HCT116 (cell line): ENCODE data around the gene RGS17. TPM values are rescaled to one million over a fixed set of nuclear protein-coding genes. Genes with fewer than 3 reads are reported as not detected.

Source experiments
- ATAC-seq: fragments of 200-7000 bp; cut with Tn5 transposase; 2 replicates; pipeline ENCODE4 v1.9.1; 2020; ENCODE audit warnings: mild to moderate bottlenecking, moderate library complexity
- BruUV-seq: library from RNA; stranded (reverse); fragments of 400-500 nt; replicated peaks from 2 replicates; lab custom pipeline; 2021; lab: Mats Ljungman, UMichigan
- CTCF ChIA-PET: fragments of 300-600 bp; sonication (Branson Sonifier 250); formaldehyde crosslinking; loops from one replicate; lab custom pipeline; 2021; ENCODE audit warnings: antibody characterized with exemption; lab: Charles Lee
- POLR2A ChIA-PET: fragments of 300-600, 350-600 bp; sonication (Branson Sonifier 250); formaldehyde crosslinking; loops from one replicate; lab custom pipeline; 2021; ENCODE audit warnings: antibody characterized with exemption; lab: Charles Lee
- RAD21 ChIA-PET, 2 experiments: fragments of 300-600 bp; sonication (Branson Sonifier 250); formaldehyde crosslinking; loops; one replicate each; lab custom pipeline; 2023; ENCODE audit warnings: low total read pairs in 2 of 2; ENCODE audit not compliant: uncharacterized antibody in 2 of 2, unreplicated experiment in 2 of 2, low non-redundant PET in 1 of 2; lab: Charles Lee
- DNase-seq: peaks from one replicate; pipeline ENCODE4 v3.0.0-alpha.2; 2010; ENCODE audit warnings: low read depth, low spot score
- H2AFZ ChIP-seq: fragments of 200-600 bp; shearing (Covaris generic), sonication (generic); 2 replicates; pipeline ENCODE4 v1.6.1; 2017; ENCODE audit warnings: low read depth, mixed run types, mixed read lengths, antibody characterized with exemption, low read length; ENCODE audit not compliant: poor library complexity, severe bottlenecking
- H3K27ac ChIP-seq: 2 replicates; pipeline ENCODE4 v1.5.1; 2012; ENCODE audit warnings: low read depth, low read length
- H3K27me3 ChIP-seq: fragments of 200-600 bp; sonication (generic); 2 replicates; pipeline ENCODE4 v1.6.1; 2016; ENCODE audit warnings: mixed run types, low read length, mixed read lengths; ENCODE audit not compliant: insufficient read depth
- H3K36me3 ChIP-seq, 2 experiments: fragments of 200-500 bp in 1 of 2; fragments of 200-600 bp in 1 of 2; sonication (Bioruptor generic) in 1 of 2; sonication (generic) in 1 of 2; 2 replicates each; pipeline versions ENCODE4 v1.5.1 to v1.6.1; 2014 to 2016; ENCODE audit warnings: low read length in 2 of 2, inconsistent platforms in 1 of 2, mixed read lengths in 1 of 2, mixed run types in 1 of 2; ENCODE audit not compliant: insufficient read depth in 2 of 2, control insufficient read depth in 1 of 2
- H3K4me1 ChIP-seq, 2 experiments: fragments of 200-600 bp in 1 of 2; sonication (generic) in 1 of 2; 2 replicates each; pipeline versions ENCODE4 v1.5.1 to v1.6.1; 2012 to 2017; ENCODE audit warnings: low read length in 2 of 2, inconsistent platforms in 1 of 2, mild to moderate bottlenecking in 1 of 2, mixed read lengths in 1 of 2, mixed run types in 1 of 2, moderate library complexity in 1 of 2; ENCODE audit not compliant: insufficient read depth in 2 of 2, control insufficient read depth in 1 of 2
- H3K4me2 ChIP-seq: fragments of 200-600 bp; sonication (generic); 2 replicates; pipeline ENCODE4 v1.6.1; 2017; ENCODE audit warnings: mixed run types, low read length, mixed read lengths
- H3K4me3 ChIP-seq, 2 experiments: fragments of 200-600 bp in 1 of 2; sonication (generic) in 1 of 2; replicated peaks in 1 of 2; 2 replicates each; pipeline ENCODE4 v1.5.1; 2011 to 2016; ENCODE audit warnings: low read length in 2 of 2, control low read depth in 1 of 2, low read depth in 1 of 2, mild to moderate bottlenecking in 1 of 2, mixed read lengths in 1 of 2, mixed run types in 1 of 2
- H3K79me2 ChIP-seq: fragments of 200-600 bp; sonication (generic); 2 replicates; pipeline ENCODE4 v1.6.1; 2017; ENCODE audit warnings: mild to moderate bottlenecking, mixed run types, low read length, moderate library complexity, mixed read lengths; ENCODE audit not compliant: insufficient read depth
- H3K9ac ChIP-seq: fragments of 200-600 bp; sonication (generic); 2 replicates; pipeline ENCODE4 v1.6.1; 2016; ENCODE audit warnings: low read length, mixed read lengths
- H3K9me2 ChIP-seq: fragments of 200-600 bp; sonication (generic), shearing (Covaris generic); 2 replicates; pipeline ENCODE4 v1.6.1; 2017; ENCODE audit warnings: mixed run types, mild to moderate bottlenecking, moderate library complexity; ENCODE audit not compliant: insufficient read depth
- H3K9me3 ChIP-seq, 2 experiments: fragments of 200-500 bp in 1 of 2; fragments of 200-600 bp in 1 of 2; sonication (Bioruptor generic) in 1 of 2; sonication (generic) in 1 of 2; 2 replicates each; pipeline ENCODE4 v1.6.1; 2014 to 2017; ENCODE audit warnings: low read length in 2 of 2, mixed read lengths in 2 of 2, inconsistent platforms in 1 of 2, low read depth in 1 of 2, mild to moderate bottlenecking in 1 of 2, mixed run types in 1 of 2, moderate library complexity in 1 of 2; ENCODE audit not compliant: control insufficient read depth in 1 of 2, insufficient read depth in 1 of 2
- H4K20me1 ChIP-seq: fragments of 200-600 bp; sonication (generic), shearing (Covaris generic); 2 replicates; pipeline ENCODE4 v1.6.1; 2017; ENCODE audit warnings: mixed run types, mild to moderate bottlenecking, moderate library complexity; ENCODE audit not compliant: insufficient read depth
- ATF3 ChIP-seq: IDR thresholded peaks from 2 replicates; pipeline ENCODE4 v1.6.1; 2012
- ELF1 ChIP-seq: IDR thresholded peaks from 2 replicates; pipeline ENCODE4 v1.6.1; 2012; ENCODE audit warnings: low read depth, borderline replicate concordance
- EZH2phosphoT487 ChIP-seq: fragments of 200-600 bp; IDR thresholded peaks from 2 replicates; pipeline ENCODE4 v1.6.1; 2018; ENCODE audit warnings: antibody characterized with exemption, borderline replicate concordance
- FOSL1 ChIP-seq: IDR thresholded peaks from 2 replicates; pipeline ENCODE4 v1.6.1; 2012; ENCODE audit warnings: low read depth
- JUND ChIP-seq: IDR thresholded peaks from 2 replicates; pipeline ENCODE4 v1.6.1; 2012
- MAX ChIP-seq: IDR thresholded peaks from 2 replicates; pipeline ENCODE4 v1.6.1; 2012
- POLR2A ChIP-seq: IDR thresholded peaks from 2 replicates; pipeline ENCODE4 v1.7.0; 2011; ENCODE audit warnings: borderline replicate concordance; ENCODE audit not compliant: insufficient read depth, insufficient read length; ENCODE audit errors: extremely low read depth
- POLR2AphosphoS5 ChIP-seq: IDR thresholded peaks from 2 replicates; pipeline ENCODE4 v1.6.1; 2011; ENCODE audit warnings: mild to moderate bottlenecking, low read depth, low read length, moderate library complexity
- RAD21 ChIP-seq: IDR thresholded peaks from 2 replicates; pipeline ENCODE4 v1.6.1; 2012; ENCODE audit warnings: low read depth, mild to moderate bottlenecking
- REST ChIP-seq: IDR thresholded peaks from 2 replicates; pipeline ENCODE4 v1.6.1; 2012; ENCODE audit warnings: low read depth
- SIN3A ChIP-seq: IDR thresholded peaks from 2 replicates; pipeline ENCODE4 v1.6.1; 2012; ENCODE audit warnings: low read depth
- SP1 ChIP-seq: IDR thresholded peaks from 2 replicates; pipeline ENCODE4 v1.6.1; 2012; ENCODE audit warnings: low read depth
- SRF ChIP-seq: IDR thresholded peaks from 2 replicates; pipeline ENCODE4 v1.6.1; 2012; ENCODE audit warnings: low read depth
- YY1 ChIP-seq: IDR thresholded peaks from 2 replicates; pipeline ENCODE4 v1.6.1; 2011; ENCODE audit warnings: low read length, low read depth, moderate library complexity, mild to moderate bottlenecking; ENCODE audit not compliant: insufficient replicate concordance; ENCODE audit errors: extremely low read depth
- ZBTB33 ChIP-seq: IDR thresholded peaks from 2 replicates; pipeline ENCODE4 v1.6.1; 2011; ENCODE audit warnings: mild to moderate bottlenecking, low read length, moderate library complexity; ENCODE audit not compliant: insufficient replicate concordance; ENCODE audit errors: extremely low read depth
- ZNF274 ChIP-seq: fragments of 200-500 bp; sonication (Bioruptor generic); IDR thresholded peaks from 2 replicates; pipeline ENCODE4 v1.6.1; 2014; ENCODE audit warnings: mild to moderate bottlenecking, low read depth, low read length, inconsistent platforms
- intact Hi-C: fragments of 100-400 bp; cut with micrococcal nuclease; formaldehyde crosslinking; loops from 2 replicates; pipeline ENCODE4 v1.10.0; 2022
- total RNA-seq: library from RNA; stranded (reverse); gene quantifications from one replicate; pipeline ENCODE4 v1.2.1, GENCODE V29; 2021; ENCODE audit not compliant: unreplicated experiment

RGS17 gene
- total RNA-seq, 1 experiment from 2014 or later: 3.9 TPM

GRCh38 chr6:153126218-153126617 lies 4.9 kb downstream of the RGS17 start:
- ATAC-seq: no peak
- CTCF ChIA-PET: interaction anchor here (1.3 kb wide), 1 partner anchor 94 kb away, joined by 3 read pairs; no protein-coding TSS in a partner anchor

GRCh38 chr6:153125032-153125431 lies 6.0 kb downstream of the RGS17 start:
- POLR2A ChIA-PET: no interaction called here
- RAD21 ChIA-PET: no interaction called here
- H3K9me3 ChIP-seq: no peaks in the 10 kb centered on the region
- no peaks in the 10 kb centered on the region; a peak in 1 of 4 replicates for H3K4me1 ChIP-seq
- no peak for ATAC-seq
- no peak overlapping the region for H3K9ac ChIP-seq
- H3K4me2 ChIP-seq: no peak overlapping the region
- H3K36me3 ChIP-seq: no peaks in the 10 kb centered on the region
- H2AFZ ChIP-seq: no peak overlapping the region
- CTCF ChIA-PET: no interaction called here
- H3K27ac ChIP-seq: no peak overlapping the region
- H3K27me3 ChIP-seq: no peaks in the 10 kb centered on the region; the same call in 1 of the 2 replicates
- intact Hi-C loops: no loop called here
- no peak overlapping the region for H3K4me3 ChIP-seq
- H3K79me2 ChIP-seq: no peaks in the 10 kb centered on the region
- DNase-seq: no peak
- no peaks in the 10 kb centered on the region for H4K20me1 ChIP-seq
- H3K9me2 ChIP-seq: no peaks in the 10 kb centered on the region
- BruUV-seq: no TSS peak
- no peak for TF ChIP-seq ZNF274
- no peak for TF ChIP-seq SP1
- TF ChIP-seq ELF1: no peak
- TF ChIP-seq REST: no peak
- TF ChIP-seq SRF: no peak
- TF ChIP-seq FOSL1: no peak
- no peak for TF ChIP-seq MAX
- TF ChIP-seq ZBTB33: no peak
- no peak for TF ChIP-seq JUND
- no peak for TF ChIP-seq POLR2AphosphoS5
- TF ChIP-seq RAD21: no peak
- TF ChIP-seq EZH2phosphoT487: no peak
- no peak for TF ChIP-seq YY1
- no peak for TF ChIP-seq SIN3A
- no peak for TF ChIP-seq ATF3

More at GRCh38 chr6:153126218-153126617, 4.9 kb downstream of the RGS17 start:
- Histone ChIP-seq H3K9me3 (no peaks in the 10 kb centered on the region), H3K4me2 (no peak overlapping the region), H3K36me3 (no peaks in the 10 kb centered on the region), H3K27me3 (no peaks in the 10 kb centered on the region; the same call in 1 of the 2 replicates), H3K4me3 (no peak overlapping the region), H2AFZ (no peak overlapping the region), H3K4me1 (no peaks in the 10 kb centered on the region; a peak in 1 of 4 replicates), H3K79me2 (no peaks in the 10 kb centered on the region), H3K27ac (no peak overlapping the region), H4K20me1 (no peaks in the 10 kb centered on the region), H3K9me2 (no peaks in the 10 kb centered on the region), H3K9ac (no peak overlapping the region)
- RAD21 ChIA-PET: no interaction called here
- TF ChIP-seq POLR2A (no peak), FOSL1 (no peak), POLR2AphosphoS5 (no peak)
- no peak for DNase-seq
- POLR2A ChIA-PET: no interaction called here
- intact Hi-C loops: no loop called here
- BruUV-seq: no TSS peak
